ENCODE data around the gene TRIM42.

- TF ChIP-seq, protein P1, sequence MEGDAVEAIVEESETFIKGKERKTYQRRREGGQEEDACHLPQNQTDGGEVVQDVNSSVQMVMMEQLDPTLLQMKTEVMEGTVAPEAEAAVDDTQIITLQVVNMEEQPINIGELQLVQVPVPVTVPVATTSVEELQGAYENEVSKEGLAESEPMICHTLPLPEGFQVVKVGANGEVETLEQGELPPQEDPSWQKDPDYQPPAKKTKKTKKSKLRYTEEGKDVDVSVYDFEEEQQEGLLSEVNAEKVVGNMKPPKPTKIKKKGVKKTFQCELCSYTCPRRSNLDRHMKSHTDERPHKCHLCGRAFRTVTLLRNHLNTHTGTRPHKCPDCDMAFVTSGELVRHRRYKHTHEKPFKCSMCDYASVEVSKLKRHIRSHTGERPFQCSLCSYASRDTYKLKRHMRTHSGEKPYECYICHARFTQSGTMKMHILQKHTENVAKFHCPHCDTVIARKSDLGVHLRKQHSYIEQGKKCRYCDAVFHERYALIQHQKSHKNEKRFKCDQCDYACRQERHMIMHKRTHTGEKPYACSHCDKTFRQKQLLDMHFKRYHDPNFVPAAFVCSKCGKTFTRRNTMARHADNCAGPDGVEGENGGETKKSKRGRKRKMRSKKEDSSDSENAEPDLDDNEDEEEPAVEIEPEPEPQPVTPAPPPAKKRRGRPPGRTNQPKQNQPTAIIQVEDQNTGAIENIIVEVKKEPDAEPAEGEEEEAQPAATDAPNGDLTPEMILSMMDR (IDR thresholded peaks at IDR 0.05) = no peak
- no peak for TF ChIP-seq POLR2AphosphoS5 (IDR thresholded peaks at IDR 0.05; ENCODE audit: insufficient read depth in 1 of 2, low read depth in 1 of 2)
Measured at GRCh38 chr3:140706360-140706759, 28.5 kb downstream of the TRIM42 start.
